Ovary (tissue), 3 donors: Measurements from ENCODE around the gene VCX3A.

Experiments used
- CTCF ChIP-seq, 3 donors: fragments of 450-650 bp in 2 of 3; fragments of 200-600 bp in 1 of 3; IDR thresholded peaks; one replicate each; pipeline versions ENCODE4 v1.5.1 to v1.8.0; 2016 to 2022; ENCODE audit warnings: antibody characterized with exemption in 3 of 3, mild to moderate bottlenecking in 1 of 3
- POLR2A ChIP-seq: fragments of 450-650 bp; IDR thresholded peaks from one replicate; pipeline ENCODE4 v1.6.1; 2017; ENCODE audit warnings: antibody characterized with exemption, mild to moderate bottlenecking, moderate library complexity
- donor health status: DM: no; HTN: no; CAD: no.

- TF ChIP-seq POLR2A (no peak), CTCF (IDR thresholded peaks at IDR 0.05) (no peak)
Observed at GRCh38 chrX:6550999-6551398, 16.1 kb upstream of the VCX3A start.
